K562 (cell line): ENCODE results near the gene IL17D.
A peak's percentile ranks its signal among the peaks of the same experiment; 100 is the strongest.

Source experiments
- CTCF ChIP-seq, 3 experiments: IDR thresholded peaks in 2 of 3; conservative IDR thresholded peaks in 1 of 3; 2 replicates each; pipeline ENCODE4 v1.5.1; 2011 to 2012; ENCODE audit warnings: low read length in 3 of 3, mild to moderate bottlenecking in 3 of 3, control low read depth in 2 of 3, improper control_type of control experiment in 1 of 3, inconsistent platforms in 1 of 3, low read depth in 1 of 3, mixed read lengths in 1 of 3, moderate library complexity in 1 of 3; ENCODE audit not compliant: insufficient read depth in 2 of 3
- GABPA ChIP-seq: fragments of 200-800 bp; sonication (Bioruptor generic); conservative IDR thresholded peaks from 2 replicates; pipeline ENCODE4 v1.6.1; 2016; ENCODE audit warnings: low read depth, missing genetic modification characterization, missing compliant biosample characterization
- IFI16 ChIP-seq: fragments of 250-450 bp; sonication (Bioruptor Pico); IDR thresholded peaks from 2 replicates; pipeline ENCODE4 v2.1.2; 2022; ENCODE audit warnings: mild to moderate bottlenecking, inconsistent platforms
- MYC ChIP-seq, 2 experiments: fragments of 250-450 bp in 1 of 2; sonication (Bioruptor Pico) in 1 of 2; IDR thresholded peaks; 2 replicates each; pipeline versions ENCODE4 v1.5.1 to v1.6.1; 2012 to 2021; ENCODE audit warnings: low read depth in 2 of 2, borderline replicate concordance in 1 of 2, improper control_type of control experiment in 1 of 2, low read length in 1 of 2, mild to moderate bottlenecking in 1 of 2, moderate library complexity in 1 of 2
- POLR2A ChIP-seq: fragments of 450-650 bp; conservative IDR thresholded peaks from 2 replicates; pipeline ENCODE4 v1.6.1; 2016
- PRPF4 ChIP-seq: fragments of 200-400 bp; formaldehyde crosslinking; IDR thresholded peaks from one replicate; pipeline ENCODE4 v1.6.1; 2017; ENCODE audit warnings: low read length, low read depth, mild to moderate bottlenecking; ENCODE audit not compliant: insufficient read depth, poor library complexity, severe bottlenecking
- SMAD1 ChIP-seq: fragments of 150-350 bp; IDR thresholded peaks from 2 replicates; pipeline ENCODE4 v1.6.1; 2014; ENCODE audit warnings: low read length, low read depth; ENCODE audit not compliant: partially characterized antibody
- U2AF2 ChIP-seq: fragments of 200-400 bp; formaldehyde crosslinking; optimal IDR thresholded peaks from 2 replicates; pipeline ENCODE3; 2017; ENCODE audit warnings: low read depth, mild to moderate bottlenecking, low read length
- ZC3H11A ChIP-seq: IDR thresholded peaks from 2 replicates; pipeline ENCODE4 v1.6.1; 2012; ENCODE audit warnings: low read depth, low read length, improper control_type of control experiment
- ZFX ChIP-seq: sonication (generic); formaldehyde crosslinking; IDR thresholded peaks from 2 replicates; pipeline ENCODE4 v1.8.0; 2022; ENCODE audit warnings: mild to moderate bottlenecking, missing genetic modification reagents, moderate library complexity
- ZNF175 ChIP-seq: fragments of 200-800 bp; sonication (Bioruptor generic); IDR thresholded peaks from 2 replicates; pipeline ENCODE4 v1.6.1; 2016; ENCODE audit warnings: low read depth, mild to moderate bottlenecking, missing genetic modification characterization, missing compliant biosample characterization
- ZNF23 ChIP-seq: fragments of 250-450 bp; sonication (Bioruptor Pico); IDR thresholded peaks from 2 replicates; pipeline ENCODE4 v1.4.0; 2020; ENCODE audit warnings: mild to moderate bottlenecking
- ZNF655 ChIP-seq: fragments of 250-450 bp; sonication (Bioruptor Pico); IDR thresholded peaks from 2 replicates; pipeline ENCODE4 v1.5.0; 2021

- TF ChIP-seq IFI16 (CRISPR knock-in tag) (no peak), PRPF4 (no peak), GABPA (tag) (peak; percentile 63), POLR2A (no peak), SMAD1 (no peak), ZFX (CRISPR knock-in tag) (no peak; the same call in 1 of the 2 replicates), U2AF2 (no peak), MYC (IDR thresholded peaks at IDR 0.05; ENCODE audit: low read depth, low read length) (peak; percentile 79), MYC (CRISPR knock-in tag; IDR thresholded peaks at IDR 0.05; ENCODE audit: borderline replicate concordance, low read depth) (no peak), CTCF (IDR thresholded peaks at IDR 0.05 in 2 of 3, conservative IDR thresholded peaks at IDR 0.05 in 1 of 3; ENCODE audit: insufficient read depth in 2 of 3, low read depth in 1 of 3, low read length in 3 of 3) (peak; percentile 24 to 80 (median 51); a peak in 4 of 6 replicates), ZNF175 (CRISPR knock-in tag) (no peak), ZNF655 (CRISPR knock-in tag) (no peak), ZC3H11A (no peak), ZNF23 (no peak)
Observed at GRCh38 chr13:20703780-20704458, 420 bp downstream of the IL17D start.
